PFSK-1 (cell line): ENCODE results near the gene CXXC5.

Source experiments
- FOXP2 ChIP-seq: optimal IDR thresholded peaks from 2 replicates; pipeline ENCODE3; 2011; ENCODE audit warnings: borderline replicate concordance, control low read depth, inconsistent platforms; ENCODE audit not compliant: insufficient read depth; ENCODE audit errors: extremely low read length, extremely low read depth
- POLR2AphosphoS5 ChIP-seq: IDR thresholded peaks from 2 replicates; pipeline ENCODE4 v1.6.1; 2012; ENCODE audit warnings: low read depth, mild to moderate bottlenecking, control low read depth, low read length, moderate library complexity
- SIN3A ChIP-seq: IDR thresholded peaks from 2 replicates; pipeline ENCODE4 v1.6.1; 2012; ENCODE audit warnings: mild to moderate bottlenecking, low read length, moderate library complexity, borderline replicate concordance; ENCODE audit not compliant: insufficient read depth
- TAF1 ChIP-seq: IDR thresholded peaks from 2 replicates; pipeline ENCODE4 v1.6.1; 2012; ENCODE audit warnings: low read length, control low read depth, borderline replicate concordance; ENCODE audit not compliant: insufficient read depth
- TF ChIP-seq, protein P1 (sequence below), 2 experiments: IDR thresholded peaks; 2 replicates each; pipeline versions ENCODE4 v1.6.1 to v1.8.0; 2011 to 2012; ENCODE audit warnings: low read depth in 2 of 2, low read length in 2 of 2, control low read depth in 1 of 2, inconsistent platforms in 1 of 2, mild to moderate bottlenecking in 1 of 2, moderate library complexity in 1 of 2; ENCODE audit not compliant: insufficient read depth in 1 of 2

The CXXC5 gene

DNA sequence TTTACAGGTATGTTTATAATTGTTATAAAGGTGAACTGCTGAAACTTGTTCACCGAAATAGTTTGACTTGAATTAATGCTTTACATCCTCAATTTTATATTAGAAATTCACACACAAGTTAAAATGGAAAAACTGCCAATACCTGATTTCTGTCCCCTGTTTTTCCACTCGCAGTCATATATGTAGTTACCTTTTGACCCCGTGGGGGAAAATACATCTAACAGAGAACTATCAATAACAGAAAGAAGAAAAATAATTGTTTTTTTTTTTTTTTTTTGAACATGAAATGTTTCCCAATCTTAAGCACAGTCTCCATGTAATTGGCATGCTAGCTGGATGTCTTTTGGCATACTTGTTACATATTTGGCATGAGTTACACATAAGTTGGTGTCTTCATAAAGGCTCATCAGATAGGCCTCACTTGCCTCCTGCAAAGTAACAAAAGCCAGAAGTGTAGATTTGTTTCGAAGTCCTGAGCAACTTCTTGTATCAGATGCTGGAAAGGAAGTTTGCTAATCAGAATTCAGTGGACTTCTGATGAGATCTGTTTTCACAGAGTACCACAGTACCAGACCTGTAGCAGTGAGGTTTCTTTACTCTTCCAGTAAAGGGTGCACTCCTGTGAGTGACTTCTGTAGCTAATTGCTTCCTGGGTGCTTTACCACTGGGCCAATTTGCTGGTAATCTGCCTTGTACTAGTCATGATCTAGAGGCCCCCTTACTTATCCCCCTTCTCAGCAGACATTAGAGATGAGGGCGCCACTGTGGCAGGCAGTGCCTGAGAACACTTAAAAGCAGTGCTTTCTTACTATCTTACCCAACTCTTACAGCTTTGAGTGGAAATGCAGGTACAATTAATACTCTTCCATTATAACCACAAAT lies 36.2 kb upstream of the CXXC5 start:
- TF ChIP-seq POLR2AphosphoS5 (no peak), SIN3A (no peak), TAF1 (no peak), FOXP2 (no peak)
- TF ChIP-seq, protein P1, sequence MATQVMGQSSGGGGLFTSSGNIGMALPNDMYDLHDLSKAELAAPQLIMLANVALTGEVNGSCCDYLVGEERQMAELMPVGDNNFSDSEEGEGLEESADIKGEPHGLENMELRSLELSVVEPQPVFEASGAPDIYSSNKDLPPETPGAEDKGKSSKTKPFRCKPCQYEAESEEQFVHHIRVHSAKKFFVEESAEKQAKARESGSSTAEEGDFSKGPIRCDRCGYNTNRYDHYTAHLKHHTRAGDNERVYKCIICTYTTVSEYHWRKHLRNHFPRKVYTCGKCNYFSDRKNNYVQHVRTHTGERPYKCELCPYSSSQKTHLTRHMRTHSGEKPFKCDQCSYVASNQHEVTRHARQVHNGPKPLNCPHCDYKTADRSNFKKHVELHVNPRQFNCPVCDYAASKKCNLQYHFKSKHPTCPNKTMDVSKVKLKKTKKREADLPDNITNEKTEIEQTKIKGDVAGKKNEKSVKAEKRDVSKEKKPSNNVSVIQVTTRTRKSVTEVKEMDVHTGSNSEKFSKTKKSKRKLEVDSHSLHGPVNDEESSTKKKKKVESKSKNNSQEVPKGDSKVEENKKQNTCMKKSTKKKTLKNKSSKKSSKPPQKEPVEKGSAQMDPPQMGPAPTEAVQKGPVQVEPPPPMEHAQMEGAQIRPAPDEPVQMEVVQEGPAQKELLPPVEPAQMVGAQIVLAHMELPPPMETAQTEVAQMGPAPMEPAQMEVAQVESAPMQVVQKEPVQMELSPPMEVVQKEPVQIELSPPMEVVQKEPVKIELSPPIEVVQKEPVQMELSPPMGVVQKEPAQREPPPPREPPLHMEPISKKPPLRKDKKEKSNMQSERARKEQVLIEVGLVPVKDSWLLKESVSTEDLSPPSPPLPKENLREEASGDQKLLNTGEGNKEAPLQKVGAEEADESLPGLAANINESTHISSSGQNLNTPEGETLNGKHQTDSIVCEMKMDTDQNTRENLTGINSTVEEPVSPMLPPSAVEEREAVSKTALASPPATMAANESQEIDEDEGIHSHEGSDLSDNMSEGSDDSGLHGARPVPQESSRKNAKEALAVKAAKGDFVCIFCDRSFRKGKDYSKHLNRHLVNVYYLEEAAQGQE (IDR thresholded peaks at IDR 0.05; ENCODE audit: insufficient read depth in 1 of 2, low read depth in 2 of 2, low read length in 2 of 2), result no peak

DNA sequence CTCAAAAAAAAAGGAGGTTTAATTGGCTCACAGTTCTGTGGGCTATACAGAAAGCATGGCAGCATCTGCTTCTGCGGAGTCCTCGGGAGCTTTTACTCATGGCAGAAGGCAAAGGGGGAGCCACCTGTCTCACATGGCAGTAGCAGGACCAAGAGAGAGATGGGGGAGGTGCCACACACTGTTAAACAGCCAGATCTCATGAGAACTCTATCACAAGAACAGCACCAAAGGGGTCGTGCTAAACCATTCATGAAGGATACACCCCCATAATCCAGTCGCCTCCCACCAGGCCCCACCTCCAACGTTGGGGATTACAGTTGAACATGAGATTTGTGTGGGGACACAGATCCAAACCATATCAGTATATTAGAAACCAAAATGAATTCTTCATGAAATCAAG lies 28.3 kb upstream of the CXXC5 start:
- TF ChIP-seq SIN3A, result no peak
- no peak for TF ChIP-seq TAF1
- no peak for TF ChIP-seq POLR2AphosphoS5
- no peak for TF ChIP-seq FOXP2
- TF ChIP-seq, protein P1 (IDR thresholded peaks at IDR 0.05; ENCODE audit: insufficient read depth in 1 of 2, low read depth in 2 of 2, low read length in 2 of 2), result no peak

DNA sequence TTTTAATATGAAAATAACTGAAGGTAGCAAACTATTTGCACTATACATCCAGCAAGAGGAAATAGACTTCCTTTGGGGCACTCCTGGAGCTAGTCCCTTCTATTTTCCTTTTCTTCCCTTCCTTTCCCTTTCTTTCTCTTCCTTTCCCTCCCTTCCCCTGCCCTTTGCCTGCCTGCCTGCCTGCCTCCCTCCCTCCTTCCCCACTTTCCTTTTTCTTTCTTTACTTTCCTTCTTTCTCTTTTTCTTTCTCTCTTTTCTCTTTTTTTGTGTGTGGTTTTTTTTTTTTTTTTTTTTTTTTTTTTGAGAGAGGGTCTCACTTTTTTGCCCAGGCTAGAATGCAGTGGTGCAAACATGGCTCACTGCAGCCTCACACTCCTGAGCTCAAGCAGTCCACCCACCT lies 17.3 kb upstream of the CXXC5 start:
- TF ChIP-seq SIN3A, result no peak
- no peak for TF ChIP-seq TAF1

DNA sequence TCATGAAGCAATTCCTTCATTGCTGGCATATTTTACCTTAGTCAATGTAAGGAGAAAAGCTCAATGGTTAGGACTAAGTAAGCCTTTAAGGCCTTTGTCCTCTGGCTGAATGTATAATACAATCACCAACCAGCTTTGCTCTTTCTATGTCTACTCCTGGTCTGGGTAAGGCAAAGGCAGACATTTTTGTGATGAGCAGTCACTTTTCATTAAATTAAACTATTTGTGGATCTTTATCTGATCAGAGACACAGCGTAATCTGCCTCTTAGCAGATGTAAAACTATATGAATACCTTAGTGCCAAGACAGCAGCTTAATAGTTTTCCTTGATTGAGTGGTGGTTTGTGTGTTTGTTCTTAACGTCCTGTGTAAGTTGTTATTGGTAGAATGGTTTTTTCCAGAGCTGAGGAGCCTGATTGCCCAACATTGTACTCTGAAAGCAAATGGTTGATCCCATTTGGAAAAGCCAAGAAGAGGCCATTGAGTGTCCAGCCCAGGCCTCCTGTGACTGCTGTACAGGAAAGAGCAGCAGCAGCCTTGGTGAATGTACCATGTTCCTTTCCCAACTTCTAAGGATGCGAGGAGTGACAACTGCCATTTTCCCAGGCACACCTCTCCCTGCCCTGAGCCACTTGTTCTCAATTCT lies 16.5 kb upstream of the CXXC5 start:
- TF ChIP-seq POLR2AphosphoS5 (no peak), FOXP2 (no peak), SIN3A (no peak), TAF1 (no peak)
- TF ChIP-seq, protein P1 (IDR thresholded peaks at IDR 0.05; ENCODE audit: insufficient read depth in 1 of 2, low read depth in 2 of 2, low read length in 2 of 2), result no peak

DNA sequence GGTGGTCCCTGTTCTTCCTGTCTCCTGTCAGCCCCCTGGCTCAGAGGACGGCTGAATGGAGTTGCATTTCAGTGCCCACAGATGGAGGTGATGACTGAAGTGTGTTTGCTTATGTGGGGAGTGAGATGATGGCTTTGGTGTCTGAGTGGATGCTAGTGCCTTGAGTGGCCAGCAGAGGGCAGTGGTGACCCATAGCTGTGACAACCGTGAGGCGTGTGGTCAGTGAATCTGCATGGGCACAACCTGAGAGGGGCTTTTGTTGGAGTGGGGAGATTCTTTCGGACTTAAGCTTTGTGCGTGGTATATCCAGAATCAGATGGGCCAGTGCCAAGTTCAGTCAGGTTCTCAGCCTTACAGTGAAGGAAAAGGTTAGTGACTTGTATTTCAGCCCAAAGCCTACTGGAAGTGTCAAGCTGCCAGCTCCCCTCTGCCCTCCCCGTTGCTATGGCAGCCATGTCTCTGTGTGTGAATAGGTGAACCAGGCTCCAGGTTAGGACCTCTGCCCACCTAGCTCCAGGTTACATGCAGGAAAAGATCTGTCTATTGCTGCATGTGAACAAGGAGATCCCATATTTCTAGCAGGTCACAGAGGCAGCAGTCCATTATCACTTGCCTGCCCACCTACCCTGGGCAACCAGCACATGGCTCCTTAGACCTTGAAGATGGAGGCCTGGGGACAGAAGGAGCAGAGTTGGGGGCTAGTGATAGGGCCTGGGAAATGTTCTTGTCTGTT lies 14.7 kb upstream of the CXXC5 start:
- no peak for TF ChIP-seq SIN3A
- no peak for TF ChIP-seq FOXP2
- no peak for TF ChIP-seq TAF1
- TF ChIP-seq, protein P1 (IDR thresholded peaks at IDR 0.05; ENCODE audit: insufficient read depth in 1 of 2, low read depth in 2 of 2, low read length in 2 of 2), result no peak
- TF ChIP-seq POLR2AphosphoS5, result no peak
